Measurements from ENCODE around the gene AGFG1.

AGFG1 gene

GRCh38 chr2:227607941-227608340 lies 136.0 kb downstream of the AGFG1 start:
- DNase-seq (ENCODE audit: low read depth, low spot score) = no peak
- TF ChIP-seq CTCF (IDR thresholded peaks at IDR 0.05; ENCODE audit: low read depth, low read length) = no peak

GRCh38 chr2:227608561-227609338 lies 136.8 kb downstream of the AGFG1 start:
- no peak overlapping the region for H3K4me3 ChIP-seq (ENCODE audit: low read depth, low read length)
- in situ Hi-C loops (cut with HindIII; ENCODE audit: low sequenced_read_pairs) = no loop called here
- TF ChIP-seq CTCF (IDR thresholded peaks at IDR 0.05; ENCODE audit: low read depth, low read length) = no peak
- no peak for DNase-seq (ENCODE audit: low read depth, low spot score)

More at GRCh38 chr2:227607941-227608340, 136.0 kb downstream of the AGFG1 start:
- in situ Hi-C loops (cut with HindIII; ENCODE audit: low sequenced_read_pairs) = no loop called here
- H3K4me3 ChIP-seq (ENCODE audit: low read depth, low read length) = no peak overlapping the region

GRCh38 chr2:227610123-227610522 lies 138.2 kb downstream of the AGFG1 start:
- DNase-seq (ENCODE audit: low read depth, low spot score) = no peak
- no peak for TF ChIP-seq CTCF (IDR thresholded peaks at IDR 0.05; ENCODE audit: low read depth, low read length)
- in situ Hi-C loops (cut with HindIII; ENCODE audit: low sequenced_read_pairs) = no loop called here
- no peak overlapping the region for H3K4me3 ChIP-seq (ENCODE audit: low read depth, low read length)

Data from astrocyte of the spinal cord (primary cell).